Right atrium auricular region (tissue), 2 donors: ENCODE results near the gene BBX. TPM values are rescaled to one million over a fixed set of nuclear protein-coding genes. Genes with fewer than 3 reads are reported as not detected.

Experiments used
- DNase-seq: peaks from one replicate; pipeline ENCODE4 v3.0.0-alpha.2; 2019; ENCODE audit warnings: low spot score
- H3K27ac ChIP-seq, 2 donors: fragments of 200-600 bp; sonication (generic); 1 replicate in 1 of 2; 2 replicates in 1 of 2; pipeline ENCODE4 v1.5.1; 2016 to 2019
- H3K27me3 ChIP-seq, 2 donors: fragments of 200-600 bp; sonication (generic); one replicate each; pipeline versions ENCODE4 v1.5.1 to v1.6.0; 2017 to 2019
- H3K36me3 ChIP-seq: fragments of 200-600 bp; sonication (generic); one replicate; pipeline ENCODE4 v1.5.1; 2016
- H3K4me1 ChIP-seq, 2 donors: fragments of 200-600 bp; sonication (generic); one replicate each; pipeline versions ENCODE4 v1.5.1 to v1.6.0; 2017 to 2019
- H3K4me3 ChIP-seq, 2 donors: fragments of 200-600 bp; sonication (generic); 1 replicate in 1 of 2; 2 replicates in 1 of 2; pipeline ENCODE4 v1.5.1; 2017 to 2019; ENCODE audit warnings: mild to moderate bottlenecking in 1 of 2, moderate library complexity in 1 of 2
- H3K9me3 ChIP-seq, 2 donors: fragments of 200-600 bp; sonication (generic); one replicate each; pipeline ENCODE4 v1.5.1; 2019
- total RNA-seq, 2 donors: library from RNA; depleted of rRNA; stranded (reverse); fragments of >200 nt; gene quantifications; one replicate each; pipeline ENCODE4 v1.1.0, GENCODE V29; 2016
- TF ChIP-seq, protein P1 (sequence below), 2 donors: fragments of 200-600 bp; sonication (generic); IDR thresholded peaks; one replicate each; pipeline ENCODE4 v1.5.1; 2019; ENCODE audit warnings: antibody characterized with exemption in 2 of 2

The BBX gene
- total RNA-seq, 2 donors from 2014 or later: 33.8 to 57.2 TPM

DNA sequence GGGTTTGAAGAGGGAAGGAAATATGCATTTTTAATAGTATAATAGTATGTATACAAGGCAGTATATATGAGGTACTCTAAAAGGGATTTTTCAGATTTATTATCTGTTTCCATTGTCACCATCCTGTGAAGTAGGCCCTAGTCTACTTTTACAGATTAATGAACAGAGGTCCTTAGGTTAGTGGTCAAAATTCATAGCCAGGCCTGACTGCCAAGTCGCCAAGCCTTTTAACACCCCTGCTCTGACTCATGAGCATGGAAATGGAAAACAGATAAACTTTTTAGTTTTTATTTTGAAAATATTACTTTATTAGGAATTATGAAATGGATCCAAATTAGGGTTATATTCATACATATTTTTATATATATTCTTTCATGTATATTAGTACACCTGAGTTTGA lies 146.9 kb downstream of the BBX start:
- TF ChIP-seq, protein P1, sequence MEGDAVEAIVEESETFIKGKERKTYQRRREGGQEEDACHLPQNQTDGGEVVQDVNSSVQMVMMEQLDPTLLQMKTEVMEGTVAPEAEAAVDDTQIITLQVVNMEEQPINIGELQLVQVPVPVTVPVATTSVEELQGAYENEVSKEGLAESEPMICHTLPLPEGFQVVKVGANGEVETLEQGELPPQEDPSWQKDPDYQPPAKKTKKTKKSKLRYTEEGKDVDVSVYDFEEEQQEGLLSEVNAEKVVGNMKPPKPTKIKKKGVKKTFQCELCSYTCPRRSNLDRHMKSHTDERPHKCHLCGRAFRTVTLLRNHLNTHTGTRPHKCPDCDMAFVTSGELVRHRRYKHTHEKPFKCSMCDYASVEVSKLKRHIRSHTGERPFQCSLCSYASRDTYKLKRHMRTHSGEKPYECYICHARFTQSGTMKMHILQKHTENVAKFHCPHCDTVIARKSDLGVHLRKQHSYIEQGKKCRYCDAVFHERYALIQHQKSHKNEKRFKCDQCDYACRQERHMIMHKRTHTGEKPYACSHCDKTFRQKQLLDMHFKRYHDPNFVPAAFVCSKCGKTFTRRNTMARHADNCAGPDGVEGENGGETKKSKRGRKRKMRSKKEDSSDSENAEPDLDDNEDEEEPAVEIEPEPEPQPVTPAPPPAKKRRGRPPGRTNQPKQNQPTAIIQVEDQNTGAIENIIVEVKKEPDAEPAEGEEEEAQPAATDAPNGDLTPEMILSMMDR (IDR thresholded peaks at IDR 0.05): no peak
- H3K9me3 ChIP-seq: no peaks in the 10 kb centered on the region
- no peak for DNase-seq
- no peak overlapping the region for H3K4me3 ChIP-seq
- H3K27me3 ChIP-seq: no peaks in the 10 kb centered on the region
- peak overlapping the region in 1 of 2 donors; percentile 40 for H3K27ac ChIP-seq
- H3K4me1 ChIP-seq: peaks cover 0 to 9% of the 10 kb centered on the region in 2 donors
- H3K36me3 ChIP-seq: no peaks in the 10 kb centered on the region

DNA sequence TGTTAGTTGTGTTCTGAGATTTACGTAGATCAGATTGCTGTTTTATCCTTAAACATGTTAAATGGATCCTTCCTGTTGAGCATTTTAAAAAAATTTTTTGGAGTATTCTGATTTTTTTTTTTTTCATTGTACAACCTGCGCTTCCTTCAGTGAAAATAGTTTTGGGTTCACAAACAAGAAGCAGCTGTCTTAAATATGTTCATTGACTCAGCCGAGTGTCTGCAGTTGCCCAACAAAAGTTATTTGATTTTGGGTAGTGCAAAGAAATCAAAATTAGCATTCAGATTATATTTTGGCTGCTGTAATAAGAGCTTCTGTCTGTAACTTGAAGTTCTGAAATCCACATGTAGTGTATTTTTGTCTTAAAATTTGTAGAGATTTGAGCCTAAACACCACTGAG lies 148.2 kb downstream of the BBX start:
- Histone ChIP-seq H3K36me3 (no peaks in the 10 kb centered on the region), H3K27me3 (no peaks in the 10 kb centered on the region), H3K27ac (no peak overlapping the region), H3K9me3 (no peaks in the 10 kb centered on the region), H3K4me3 (no peak overlapping the region), H3K4me1 (peaks cover 0 to 9% of the 10 kb centered on the region in 2 donors)
- TF ChIP-seq, protein P1 (IDR thresholded peaks at IDR 0.05): no peak
- no peak for DNase-seq

DNA sequence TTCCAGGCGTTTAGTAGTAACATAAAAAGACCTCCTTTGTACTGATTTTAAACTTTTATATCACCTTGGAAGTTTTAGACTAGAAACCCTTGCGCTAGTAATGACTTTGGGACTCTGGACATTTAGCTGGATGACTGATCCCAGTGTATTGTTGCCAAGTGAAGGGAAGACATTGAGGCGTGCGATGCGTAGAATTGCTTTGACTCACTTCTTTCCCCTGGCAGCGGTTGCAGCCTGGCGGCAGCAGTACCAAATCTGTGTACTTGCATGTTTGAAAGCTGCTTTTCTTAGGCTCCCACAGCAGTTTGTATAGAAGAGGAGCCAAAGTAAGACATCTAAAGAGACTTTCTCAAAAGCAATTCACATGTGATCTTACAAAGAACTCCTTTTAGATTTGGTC lies 151.6 kb downstream of the BBX start:
- Histone ChIP-seq H3K4me1 (peaks cover 0 to 9% of the 10 kb centered on the region in 2 donors), H3K36me3 (no peaks in the 10 kb centered on the region), H3K27me3 (no peaks in the 10 kb centered on the region), H3K9me3 (no peaks in the 10 kb centered on the region), H3K27ac (no peak overlapping the region), H3K4me3 (no peak overlapping the region)
- TF ChIP-seq, protein P1 (IDR thresholded peaks at IDR 0.05): no peak
- DNase-seq: no peak

DNA sequence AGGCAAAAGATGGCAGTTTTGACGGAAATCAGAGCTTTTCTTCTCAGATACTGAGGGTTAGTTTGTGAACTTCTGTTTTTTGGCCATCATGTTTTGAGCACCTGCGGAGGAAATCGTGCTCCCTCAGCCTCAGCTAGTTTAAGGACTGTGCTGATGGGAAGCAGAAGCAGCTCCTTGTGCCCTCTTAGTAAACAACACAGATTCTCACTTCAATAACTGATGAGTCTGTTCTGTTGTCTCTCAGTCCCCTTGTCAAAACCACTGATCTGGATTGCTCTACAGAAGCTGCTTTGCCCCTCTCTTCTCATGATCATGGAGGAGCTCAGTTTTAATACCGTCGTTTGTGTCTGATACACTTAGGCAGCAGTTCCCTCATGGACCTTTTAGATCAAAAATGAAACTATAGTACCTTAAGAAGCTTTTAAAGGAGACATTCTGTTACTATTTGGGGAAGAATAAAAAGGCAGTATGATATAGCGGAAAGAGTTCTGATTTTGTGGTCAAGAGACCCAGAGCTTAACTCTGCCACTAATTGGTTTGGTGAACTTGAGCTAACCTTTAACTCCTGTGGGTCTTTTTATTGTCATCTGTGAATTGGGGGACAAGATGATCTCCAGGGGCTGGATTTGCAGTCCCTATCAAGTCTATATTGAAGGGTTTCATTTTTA lies 152.6 kb downstream of the BBX start:
- H3K27ac ChIP-seq: no peak overlapping the region
- H3K27me3 ChIP-seq: no peaks in the 10 kb centered on the region
- TF ChIP-seq, protein P1 (IDR thresholded peaks at IDR 0.05): no peak
- H3K4me1 ChIP-seq: peaks cover 0 to 13% of the 10 kb centered on the region in 2 donors
- DNase-seq: no peak
- no peaks in the 10 kb centered on the region for H3K9me3 ChIP-seq
- H3K4me3 ChIP-seq: no peak overlapping the region
- no peaks in the 10 kb centered on the region for H3K36me3 ChIP-seq

DNA sequence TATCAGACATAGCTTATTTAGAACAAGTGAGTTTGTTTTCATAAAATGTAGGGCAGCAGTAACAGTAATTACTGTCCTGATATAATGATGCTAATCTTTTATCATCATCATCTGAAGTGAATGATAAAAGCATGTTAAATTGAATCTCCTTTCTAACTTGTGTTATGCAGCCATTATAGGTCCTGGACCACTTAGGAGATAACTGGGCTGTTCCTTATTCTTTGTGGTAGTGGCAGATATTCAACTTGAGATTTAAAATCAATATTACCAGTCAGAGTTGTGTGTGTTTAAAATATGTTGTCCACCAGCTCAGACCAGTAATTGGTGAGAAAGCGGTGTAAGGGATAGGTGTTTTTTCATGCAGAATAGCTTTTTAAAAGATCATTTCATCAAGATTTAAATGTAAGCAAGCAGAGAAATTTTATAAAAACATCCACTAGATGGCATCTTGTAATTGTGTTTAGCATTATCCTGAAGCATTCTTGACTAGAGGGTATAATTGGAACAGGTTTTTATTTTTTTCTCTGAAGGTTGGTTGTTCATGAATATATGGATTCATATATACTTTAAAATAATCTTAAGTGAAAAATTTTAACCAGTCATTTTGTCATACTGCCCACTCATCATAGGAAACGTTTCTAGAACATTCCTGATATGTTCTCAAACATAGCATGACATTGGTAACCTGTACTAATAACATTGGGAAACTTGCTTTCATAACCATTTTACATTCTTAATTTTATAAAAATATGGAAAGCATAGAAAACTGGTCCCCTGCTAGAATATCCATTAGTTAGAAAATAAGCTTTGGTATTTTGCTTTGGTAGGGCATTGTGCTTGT lies 153.9 kb downstream of the BBX start:
- TF ChIP-seq, protein P1 (IDR thresholded peaks at IDR 0.05): peak; percentile 62 to 74
- no peak for DNase-seq
- Histone ChIP-seq H3K36me3 (no peaks in the 10 kb centered on the region), H3K9me3 (no peaks in the 10 kb centered on the region), H3K27ac (no peak overlapping the region), H3K4me3 (no peak overlapping the region), H3K27me3 (no peaks in the 10 kb centered on the region), H3K4me1 (peaks cover 0 to 24% of the 10 kb centered on the region in 2 donors)
